NT2/D1 (cell line): ENCODE results near the gene CLINT1.

Experiments
- SUZ12 ChIP-seq: IDR thresholded peaks from 2 replicates; pipeline ENCODE4 v1.6.1; 2011; ENCODE audit not compliant: insufficient read length, insufficient read depth; ENCODE audit errors: extremely low read depth
- YY1 ChIP-seq: IDR thresholded peaks from 2 replicates; pipeline ENCODE4 v1.6.1; 2011; ENCODE audit not compliant: insufficient read length, insufficient read depth
- ZNF274 ChIP-seq: IDR thresholded peaks from 2 replicates; pipeline ENCODE4 v1.6.1; 2011; ENCODE audit warnings: mild to moderate bottlenecking, low read depth, low read length

DNA sequence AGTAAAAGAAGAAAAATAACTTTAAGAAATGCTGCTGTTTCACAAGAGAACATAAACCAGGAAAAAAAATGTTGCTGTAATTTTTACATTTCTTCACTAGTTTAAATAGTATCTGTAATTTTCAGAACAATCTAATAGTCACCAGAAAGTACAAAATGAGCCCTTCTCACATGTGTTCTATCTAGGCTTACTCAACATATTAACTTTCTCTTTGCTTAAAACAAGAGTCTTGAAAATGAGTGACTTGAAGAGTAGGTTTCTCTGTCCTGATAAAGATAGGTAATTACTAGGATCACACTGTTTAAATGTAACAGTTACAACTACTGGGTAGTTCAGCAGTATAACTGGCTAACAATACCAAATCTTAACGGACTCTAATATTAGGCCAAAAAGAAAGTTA lies 37.5 kb downstream of the CLINT1 start:
- TF ChIP-seq YY1 (no peak), ZNF274 (no peak), SUZ12 (no peak)
